SK-N-SH (cell line): Measurements from ENCODE around the gene NID1. TPM values are rescaled to one million over a fixed set of nuclear protein-coding genes. Genes with fewer than 3 reads are reported as not detected.

Experiments used
- CTCF ChIA-PET: fragments of 300-600, 350-600 bp; formaldehyde crosslinking; extraction: SDS; loops from one replicate; lab custom pipeline; 2021; lab: Yijun Ruan, JAX
- POLR2A ChIA-PET: fragments of 350-600 bp; sonication (Branson Sonifier 250); formaldehyde crosslinking; extraction: SDS; loops from one replicate; lab custom pipeline; 2020; ENCODE audit warnings: antibody characterized with exemption, inconsistent platforms; lab: Yijun Ruan, JAX
- DNase-seq: peaks from one replicate; pipeline ENCODE4 v3.0.0; 2012
- H2AFZ ChIP-seq: fragments of 200-600 bp; sonication (generic); 2 replicates; pipeline ENCODE4 v1.8.1; 2016; ENCODE audit warnings: antibody characterized with exemption, mild to moderate bottlenecking, low read depth
- H3F3A ChIP-seq: fragments of 200-600 bp; sonication (generic); replicated peaks from 2 replicates; pipeline ENCODE3; 2016; ENCODE audit warnings: antibody characterized with exemption, mild to moderate bottlenecking; ENCODE audit not compliant: insufficient read depth
- H3K27ac ChIP-seq, 2 experiments: fragments of 200-500 bp in 1 of 2; fragments of 200-600 bp in 1 of 2; sonication (Bioruptor generic) in 1 of 2; sonication (generic), shearing (Covaris generic) in 1 of 2; 2 replicates each; pipeline versions ENCODE4 v1.5.1 to v1.6.1; 2014 to 2016; ENCODE audit warnings: low read depth in 2 of 2, inconsistent platforms in 1 of 2, low read length in 1 of 2, mild to moderate bottlenecking in 1 of 2, mixed read lengths in 1 of 2
- H3K27me3 ChIP-seq: fragments of 200-600 bp; sonication (generic), shearing (Covaris generic); 2 replicates; pipeline ENCODE4 v1.6.1; 2016; ENCODE audit warnings: mixed run types; ENCODE audit not compliant: insufficient read depth
- H3K36me3 ChIP-seq, 2 experiments: fragments of 200-500 bp in 1 of 2; fragments of 200-600 bp in 1 of 2; sonication (Bioruptor generic) in 1 of 2; sonication (generic) in 1 of 2; replicated peaks in 1 of 2; 2 replicates each; pipeline versions ENCODE3 to v1.5.1; 2014 to 2016; ENCODE audit warnings: low read length in 1 of 2, mild to moderate bottlenecking in 1 of 2; ENCODE audit not compliant: insufficient read depth in 2 of 2, control insufficient read depth in 1 of 2
- H3K4me1 ChIP-seq, 2 experiments: fragments of 200-500 bp in 1 of 2; fragments of 200-600 bp in 1 of 2; sonication (Bioruptor generic) in 1 of 2; sonication (generic), shearing (Covaris generic) in 1 of 2; 2 replicates each; pipeline versions ENCODE4 v1.5.1 to v1.6.1; 2014 to 2016; ENCODE audit warnings: low read depth in 1 of 2, low read length in 1 of 2, mixed run types in 1 of 2; ENCODE audit not compliant: insufficient read depth in 2 of 2, control insufficient read depth in 1 of 2
- H3K4me2 ChIP-seq: fragments of 200-600 bp; sonication (generic), shearing (Covaris generic); 2 replicates; pipeline ENCODE4 v1.6.1; 2017; ENCODE audit warnings: mixed run types
- H3K4me3 ChIP-seq, 2 experiments: fragments of 200-500 bp in 1 of 2; fragments of 200-600 bp in 1 of 2; sonication (Bioruptor generic) in 1 of 2; sonication (generic), shearing (Covaris generic) in 1 of 2; 2 replicates each; pipeline versions ENCODE4 v1.5.1 to v1.8.1; 2014 to 2016; ENCODE audit warnings: low read depth in 2 of 2, inconsistent platforms in 1 of 2, low read length in 1 of 2, mild to moderate bottlenecking in 1 of 2, mixed read lengths in 1 of 2, moderate library complexity in 1 of 2
- H3K79me2 ChIP-seq: fragments of 200-600 bp; sonication (generic); 2 replicates; pipeline ENCODE4 v1.8.1; 2017; ENCODE audit warnings: mild to moderate bottlenecking; ENCODE audit not compliant: insufficient read depth
- H3K9ac ChIP-seq: fragments of 200-600 bp; sonication (generic); 2 replicates; pipeline ENCODE4 v1.6.1; 2017; ENCODE audit warnings: mixed run types
- H3K9me2 ChIP-seq: fragments of 200-600 bp; sonication (generic); 2 replicates; pipeline ENCODE4 v1.6.1; 2017; ENCODE audit warnings: mixed run types
- H3K9me3 ChIP-seq: fragments of 200-600 bp; sonication (generic); 2 replicates; pipeline ENCODE4 v1.6.1; 2017; ENCODE audit warnings: mixed run types, mild to moderate bottlenecking, moderate library complexity
- H4K20me1 ChIP-seq: fragments of 200-600 bp; sonication (generic); 2 replicates; pipeline ENCODE4 v1.6.1; 2017; ENCODE audit warnings: mild to moderate bottlenecking, mixed run types; ENCODE audit not compliant: insufficient read depth
- CHD2 ChIP-seq: fragments of 150-350 bp; IDR thresholded peaks from 2 replicates; pipeline ENCODE4 v1.6.1; 2018; ENCODE audit warnings: low read length; ENCODE audit not compliant: partially characterized antibody
- CTCF ChIP-seq: fragments of 200-600 bp; sonication (generic); IDR thresholded peaks from 2 replicates; pipeline ENCODE4 v1.6.1; 2017; ENCODE audit warnings: antibody characterized with exemption, mild to moderate bottlenecking, moderate library complexity
- ELF1 ChIP-seq: IDR thresholded peaks from 2 replicates; pipeline ENCODE4 v1.4.0; 2012
- EZH2phosphoT487 ChIP-seq: fragments of 200-600 bp; sonication (generic); IDR thresholded peaks from 2 replicates; pipeline ENCODE4 v1.6.1; 2017; ENCODE audit warnings: low read depth, mixed run types, mild to moderate bottlenecking, antibody characterized with exemption, moderate library complexity, borderline replicate concordance
- FOXM1 ChIP-seq: IDR thresholded peaks from 2 replicates; pipeline ENCODE4 v1.4.0; 2012; ENCODE audit warnings: low read depth, mild to moderate bottlenecking
- GABPA ChIP-seq: IDR thresholded peaks from 2 replicates; pipeline ENCODE4 v1.4.0; 2012; ENCODE audit warnings: low read depth, mild to moderate bottlenecking
- GATA2 ChIP-seq: sonication (generic); formaldehyde crosslinking; IDR thresholded peaks from 2 replicates; pipeline ENCODE4 v1.5.0; 2020; ENCODE audit warnings: mild to moderate bottlenecking, missing genetic modification reagents
- IRF3 ChIP-seq: fragments of 150-350 bp; IDR thresholded peaks from 2 replicates; pipeline ENCODE4 v1.6.1; 2016; ENCODE audit warnings: mild to moderate bottlenecking, low read depth, low read length
- JUND ChIP-seq: IDR thresholded peaks from 2 replicates; pipeline ENCODE4 v1.4.0; 2012
- MAX ChIP-seq: IDR thresholded peaks from 2 replicates; pipeline ENCODE4 v1.4.0; 2012; ENCODE audit warnings: low read depth
- MXI1 ChIP-seq: IDR thresholded peaks from 2 replicates; pipeline ENCODE4 v1.6.1; 2012; ENCODE audit warnings: mild to moderate bottlenecking, low read depth, low read length, improper control_type of control experiment
- PBX3 ChIP-seq: IDR thresholded peaks from 2 replicates; pipeline ENCODE4; 2012
- POLR2AphosphoS5 ChIP-seq: IDR thresholded peaks from 2 replicates; pipeline ENCODE4 v1.6.1; 2012; ENCODE audit warnings: low read depth, low read length
- RAD21 ChIP-seq: IDR thresholded peaks from 2 replicates; pipeline ENCODE4 v1.6.1; 2012; ENCODE audit warnings: mild to moderate bottlenecking, low read length
- RFX5 ChIP-seq: IDR thresholded peaks from 2 replicates; pipeline ENCODE4 v1.6.1; 2012; ENCODE audit warnings: mild to moderate bottlenecking, improper control_type of control experiment, low read length
- SIN3A ChIP-seq: IDR thresholded peaks from 2 replicates; pipeline ENCODE4 v1.6.1; 2012; ENCODE audit warnings: low read depth, mild to moderate bottlenecking, low read length, moderate library complexity, borderline replicate concordance
- SMC3 ChIP-seq: IDR thresholded peaks from 2 replicates; pipeline ENCODE4 v1.6.1; 2012; ENCODE audit warnings: low read depth, low read length, improper control_type of control experiment
- TCF12 ChIP-seq: IDR thresholded peaks from 2 replicates; pipeline ENCODE4 v1.4.0; 2012
- TEAD4 ChIP-seq: IDR thresholded peaks from 2 replicates; pipeline ENCODE4 v1.4.0; 2012; ENCODE audit warnings: mild to moderate bottlenecking, borderline replicate concordance; ENCODE audit not compliant: insufficient read depth
- ZBTB33 ChIP-seq: IDR thresholded peaks from 2 replicates; pipeline ENCODE4 v1.4.0; 2012; ENCODE audit warnings: low read depth, borderline replicate concordance
- WGBS: methylation state at CpG from one replicate; pipeline ENCODE4 v1.1.6; 2017; ENCODE audit warnings: low lambda C conversion rate; 5-methylcytosine and 5-hydroxymethylcytosine counted together
- polyA plus RNA-seq, 3 experiments: library from polyadenylated mRNA; depleted of rRNA; stranded (reverse); fragments of >200 nt; gene quantifications; 2 replicates each; pipeline ENCODE4 v1.2.3, GENCODE V29; 2012

Gene NID1
- polyA plus RNA-seq, 1 of the 3 experiments (the other 2 are of a cell fraction): 74.3 TPM

GRCh38 chr1:236073307-236073897 lies 8.5 kb upstream of the NID1 start:
- no peaks in the 10 kb centered on the region for H3K9me2 ChIP-seq
- H2AFZ ChIP-seq: no peak overlapping the region
- ChIA-PET POLR2A (interaction anchor here (0.6 kb wide), 1 partner anchor 104 kb away, joined by 3 read pairs; no protein-coding TSS in a partner anchor), CTCF (interaction anchor here (0.7 kb wide), 1 partner anchor 11 kb away, joined by 3 read pairs; no protein-coding TSS in a partner anchor)
- TF ChIP-seq CHD2: no peak
- TF ChIP-seq RAD21: no peak
- no peak for TF ChIP-seq IRF3
- no peak for TF ChIP-seq FOXM1
- TF ChIP-seq TEAD4: no peak
- TF ChIP-seq PBX3: no peak
- no peak for TF ChIP-seq GABPA
- no peak for TF ChIP-seq CTCF
- no peak for TF ChIP-seq TCF12
- WGBS: 87% methylated on average over 4 of the region's 4 CpGs
- no peaks in the 10 kb centered on the region for H4K20me1 ChIP-seq
- no peak for DNase-seq
- H3K9ac ChIP-seq: no peak overlapping the region
- no peaks in the 10 kb centered on the region for H3K27me3 ChIP-seq
- no peak overlapping the region for H3K4me2 ChIP-seq
- H3K4me3 ChIP-seq: no peak overlapping the region
- H3K9me3 ChIP-seq: no peaks in the 10 kb centered on the region
- H3K4me1 ChIP-seq: no peaks in the 10 kb centered on the region
- H3K27ac ChIP-seq: no peak overlapping the region
- no peaks in the 10 kb centered on the region for H3K79me2 ChIP-seq
- no peaks in the 10 kb centered on the region for H3F3A ChIP-seq
- no peaks in the 10 kb centered on the region for H3K36me3 ChIP-seq

- 93% methylated on average over 5 of the region's 5 CpGs for WGBS
- Histone ChIP-seq H3K79me2 (no peaks in the 10 kb centered on the region), H3K27me3 (no peaks in the 10 kb centered on the region), H2AFZ (no peak overlapping the region), H3K9ac (no peak overlapping the region), H3K4me3 (no peak overlapping the region), H3K9me3 (no peaks in the 10 kb centered on the region), H3K36me3 (no peaks in the 10 kb centered on the region), H3F3A (no peaks in the 10 kb centered on the region), H3K27ac (no peak overlapping the region), H4K20me1 (no peaks in the 10 kb centered on the region), H3K4me2 (no peak overlapping the region), H3K4me1 (no peaks in the 10 kb centered on the region), H3K9me2 (no peaks in the 10 kb centered on the region)
- POLR2A ChIA-PET: no interaction called here
- no peak for TF ChIP-seq JUND
- TF ChIP-seq POLR2AphosphoS5: no peak
- TF ChIP-seq PBX3: no peak
- TF ChIP-seq SMC3: no peak
- TF ChIP-seq MAX: no peak
- no peak for TF ChIP-seq EZH2phosphoT487
- TF ChIP-seq TCF12: no peak
- no peak for TF ChIP-seq MXI1
- no peak for TF ChIP-seq ELF1
- TF ChIP-seq GATA2 (CRISPR knock-in tag): no peak
- no peak for TF ChIP-seq ZBTB33
- TF ChIP-seq RFX5: no peak
- TF ChIP-seq RAD21: no peak
- TF ChIP-seq SIN3A: no peak
- CTCF ChIA-PET: no interaction called here
- no peak for DNase-seq
Measured at GRCh38 chr1:236072001-236072400, 7.1 kb upstream of the NID1 start.
